Measurements from ENCODE around the gene CCSER1.
"Not testable (repeated sequence)": the region's sequence is repeated elsewhere in the genome, so short reads cannot be mapped to it uniquely, and the experiment has no call there.

The CCSER1 gene

GRCh38 chr4:90280954-90281353 is 153.8 kb downstream of the CCSER1 start:
- DNase-seq (ENCODE audit: insufficient read length, low spot score): no peak
- FAIRE-seq: no peak
- no peak for TF ChIP-seq CTCF (IDR thresholded peaks at IDR 0.05; ENCODE audit: insufficient read depth, missing control alignments)

- FAIRE-seq (no peak), DNase-seq (ENCODE audit: insufficient read length, low spot score) (no peak)
- no peak for TF ChIP-seq CTCF (IDR thresholded peaks at IDR 0.05; ENCODE audit: insufficient read depth, missing control alignments)
Observed at GRCh38 chr4:90281541-90282355, 154.6 kb downstream of the CCSER1 start.

- no peak for TF ChIP-seq CTCF (IDR thresholded peaks at IDR 0.05; ENCODE audit: insufficient read depth, missing control alignments)
- no peak for DNase-seq (ENCODE audit: insufficient read length, low spot score)
- no peak for FAIRE-seq
Observed at GRCh38 chr4:90290345-90290744, 163.2 kb downstream of the CCSER1 start.

GRCh38 chr4:90292438-90292837 is 165.2 kb downstream of the CCSER1 start:
- FAIRE-seq (peak; percentile 55), DNase-seq (ENCODE audit: insufficient read length, low spot score) (no peak)
- no peak for TF ChIP-seq CTCF (IDR thresholded peaks at IDR 0.05; ENCODE audit: insufficient read depth, missing control alignments)

- peak; percentile 51 for TF ChIP-seq CTCF (IDR thresholded peaks at IDR 0.05; ENCODE audit: insufficient read depth, missing control alignments)
- FAIRE-seq (no peak), DNase-seq (ENCODE audit: insufficient read length, low spot score) (no peak)
Observed at GRCh38 chr4:90293320-90293719, 166.1 kb downstream of the CCSER1 start.

GRCh38 chr4:90299373-90299772 is 172.2 kb downstream of the CCSER1 start:
- FAIRE-seq: no peak
- no peak for TF ChIP-seq CTCF (IDR thresholded peaks at IDR 0.05; ENCODE audit: insufficient read depth, missing control alignments)
- no peak for DNase-seq (ENCODE audit: insufficient read length, low spot score)

GRCh38 chr4:90306810-90307209 is 179.6 kb downstream of the CCSER1 start:
- TF ChIP-seq CTCF (IDR thresholded peaks at IDR 0.05; ENCODE audit: insufficient read depth, missing control alignments): no peak
- DNase-seq (ENCODE audit: insufficient read length, low spot score) (no peak), FAIRE-seq (peak; percentile 90)

- not testable (repeated sequence) for FAIRE-seq; DNase-seq (ENCODE audit: insufficient read length, low spot score)
Observed at GRCh38 chr4:90317140-90317539, 189.9 kb downstream of the CCSER1 start.

All from D721Med (cell line).